Activated T-cell treated with anti-CD3 and anti-CD28 coated beads, Interleukin-2, amount 50 U/mL, for 4 hours (primary cell): ENCODE measurements around the gene ELMO1. TPM values are rescaled to one million over a fixed set of nuclear protein-coding genes. Genes with fewer than 3 reads are reported as not detected.
A peak's percentile ranks its signal among the peaks of the same experiment; 100 is the strongest.

Experiments
- ATAC-seq, 2 donors: fragments of 200-7000 bp; cut with Tn5 transposase; one replicate each; pipeline ENCODE4 v1.10.0; 2021
- DNase-seq: peaks from one replicate; pipeline ENCODE4 v3.0.0-alpha.2; 2020
- H3K27me3 Mint-ChIP-seq: one replicate; pipeline ENCODE4 v1.8.0; 2021; ENCODE audit warnings: low read depth, mixed read lengths
- H3K36me3 Mint-ChIP-seq: one replicate; pipeline ENCODE4 v1.8.0; 2022; ENCODE audit warnings: mixed read lengths; ENCODE audit not compliant: insufficient read depth
- H3K4me1 Mint-ChIP-seq: one replicate; pipeline ENCODE4 v1.8.0; 2021; ENCODE audit warnings: low read depth, mixed read lengths
- H3K4me3 Mint-ChIP-seq: one replicate; pipeline ENCODE4 v1.8.0; 2021; ENCODE audit warnings: mild to moderate bottlenecking, moderate library complexity, mixed read lengths
- H3K9me3 Mint-ChIP-seq: one replicate; pipeline ENCODE4 v1.8.0; 2021; ENCODE audit warnings: mixed read lengths
- total RNA-seq, 3 donors: library from RNA; stranded (reverse); gene quantifications; one replicate each; pipeline ENCODE4 v1.2.1, GENCODE V29; 2021

ELMO1 gene
- total RNA-seq, 3 donors from 2014 or later, result 117 to 137 (median 118) TPM

GRCh38 chr7:37107047-37107750 is 341.5 kb downstream of the ELMO1 start:
- peaks cover 44% of the 10 kb centered on the region for H3K36me3 Mint-ChIP-seq
- peaks cover 40% of the 10 kb centered on the region for H3K4me1 Mint-ChIP-seq
- ATAC-seq (no peak), DNase-seq (no peak)
- no peaks in the 10 kb centered on the region for H3K9me3 Mint-ChIP-seq
- no peaks in the 10 kb centered on the region for H3K27me3 Mint-ChIP-seq
- H3K4me3 Mint-ChIP-seq, result no peak overlapping the region

GRCh38 chr7:37105762-37106161 is 342.9 kb downstream of the ELMO1 start:
- no peak for DNase-seq
- peaks cover 48% of the 10 kb centered on the region for H3K4me1 Mint-ChIP-seq
- H3K4me3 Mint-ChIP-seq, result no peak overlapping the region
- no peak for ATAC-seq
- H3K36me3 Mint-ChIP-seq, result peaks cover 39% of the 10 kb centered on the region
- no peaks in the 10 kb centered on the region for H3K9me3 Mint-ChIP-seq
- no peaks in the 10 kb centered on the region for H3K27me3 Mint-ChIP-seq

GRCh38 chr7:37104822-37105518 is 343.7 kb downstream of the ELMO1 start:
- Mint-ChIP-seq H3K4me3 (no peak overlapping the region), H3K4me1 (peaks cover 52% of the 10 kb centered on the region), H3K27me3 (no peaks in the 10 kb centered on the region), H3K9me3 (no peaks in the 10 kb centered on the region), H3K36me3 (peaks cover 46% of the 10 kb centered on the region)
- ATAC-seq (no peak), DNase-seq (no peak)

GRCh38 chr7:37102518-37103137 is 346.0 kb downstream of the ELMO1 start:
- Mint-ChIP-seq H3K27me3 (no peaks in the 10 kb centered on the region), H3K4me1 (peaks cover 45% of the 10 kb centered on the region), H3K9me3 (no peaks in the 10 kb centered on the region), H3K36me3 (peaks cover 48% of the 10 kb centered on the region), H3K4me3 (no peak overlapping the region)
- DNase-seq, result no peak
- no peak for ATAC-seq

- Mint-ChIP-seq H3K27me3 (no peaks in the 10 kb centered on the region), H3K36me3 (peaks cover 50% of the 10 kb centered on the region), H3K9me3 (no peaks in the 10 kb centered on the region), H3K4me3 (no peak overlapping the region), H3K4me1 (peaks cover 40% of the 10 kb centered on the region)
- DNase-seq, result no peak
- ATAC-seq, result peak in 1 of 2 donors; percentile 34
Measured at GRCh38 chr7:37100735-37101331, 347.8 kb downstream of the ELMO1 start.

- peaks cover 40% of the 10 kb centered on the region for H3K4me1 Mint-ChIP-seq
- H3K4me3 Mint-ChIP-seq, result no peak overlapping the region
- H3K36me3 Mint-ChIP-seq, result peaks cover 66% of the 10 kb centered on the region
- DNase-seq (no peak), ATAC-seq (no peak)
- H3K27me3 Mint-ChIP-seq, result no peaks in the 10 kb centered on the region
- H3K9me3 Mint-ChIP-seq, result no peaks in the 10 kb centered on the region
Measured at GRCh38 chr7:37098762-37099161, 349.9 kb downstream of the ELMO1 start.

- Mint-ChIP-seq H3K4me1 (peaks cover 37% of the 10 kb centered on the region), H3K27me3 (no peaks in the 10 kb centered on the region), H3K4me3 (no peak overlapping the region), H3K36me3 (peaks cover 72% of the 10 kb centered on the region), H3K9me3 (no peaks in the 10 kb centered on the region)
- ATAC-seq (peak; percentile 35 to 46), DNase-seq (no peak)
Measured at GRCh38 chr7:37097983-37098382, 350.7 kb downstream of the ELMO1 start.

- ATAC-seq (no peak), DNase-seq (no peak)
- H3K36me3 Mint-ChIP-seq, result peaks cover 72% of the 10 kb centered on the region
- no peaks in the 10 kb centered on the region for H3K27me3 Mint-ChIP-seq
- H3K9me3 Mint-ChIP-seq, result no peaks in the 10 kb centered on the region
- H3K4me1 Mint-ChIP-seq, result peaks cover 32% of the 10 kb centered on the region
- H3K4me3 Mint-ChIP-seq, result no peak overlapping the region
Measured at GRCh38 chr7:37097276-37097675, 351.4 kb downstream of the ELMO1 start.

GRCh38 chr7:37096341-37096740 is 352.3 kb downstream of the ELMO1 start:
- H3K36me3 Mint-ChIP-seq, result peaks cover 75% of the 10 kb centered on the region
- H3K4me1 Mint-ChIP-seq, result peaks cover 24% of the 10 kb centered on the region
- H3K9me3 Mint-ChIP-seq, result peaks cover 3% of the 10 kb centered on the region
- DNase-seq, result no peak
- no peak overlapping the region for H3K4me3 Mint-ChIP-seq
- no peaks in the 10 kb centered on the region for H3K27me3 Mint-ChIP-seq
- ATAC-seq, result no peak

- H3K27me3 Mint-ChIP-seq, result no peaks in the 10 kb centered on the region
- H3K9me3 Mint-ChIP-seq, result peaks cover 3% of the 10 kb centered on the region
- no peak overlapping the region for H3K4me3 Mint-ChIP-seq
- no peak for ATAC-seq
- no peak for DNase-seq
- peaks cover 13% of the 10 kb centered on the region for H3K4me1 Mint-ChIP-seq
- peaks cover 73% of the 10 kb centered on the region for H3K36me3 Mint-ChIP-seq
Measured at GRCh38 chr7:37095122-37095521, 353.5 kb downstream of the ELMO1 start.

GRCh38 chr7:37093257-37093656 is 355.4 kb downstream of the ELMO1 start:
- no peaks in the 10 kb centered on the region for H3K27me3 Mint-ChIP-seq
- peaks cover 69% of the 10 kb centered on the region for H3K36me3 Mint-ChIP-seq
- H3K4me3 Mint-ChIP-seq, result no peak overlapping the region
- H3K4me1 Mint-ChIP-seq, result peaks cover 13% of the 10 kb centered on the region
- DNase-seq (no peak), ATAC-seq (no peak)
- peaks cover 3% of the 10 kb centered on the region for H3K9me3 Mint-ChIP-seq

- no peak for ATAC-seq
- Mint-ChIP-seq H3K27me3 (no peaks in the 10 kb centered on the region), H3K4me3 (no peak overlapping the region), H3K9me3 (peaks cover 3% of the 10 kb centered on the region), H3K4me1 (peaks cover 10% of the 10 kb centered on the region), H3K36me3 (peaks cover 65% of the 10 kb centered on the region)
- DNase-seq, result no peak
Measured at GRCh38 chr7:37092548-37092947, 356.1 kb downstream of the ELMO1 start.

GRCh38 chr7:37089972-37090371 is 358.7 kb downstream of the ELMO1 start:
- Mint-ChIP-seq H3K9me3 (peaks cover 3% of the 10 kb centered on the region), H3K4me3 (no peak overlapping the region), H3K36me3 (peaks cover 56% of the 10 kb centered on the region), H3K27me3 (no peaks in the 10 kb centered on the region), H3K4me1 (peaks cover 16% of the 10 kb centered on the region)
- DNase-seq (no peak), ATAC-seq (no peak)

- DNase-seq (no peak), ATAC-seq (no peak)
- Mint-ChIP-seq H3K9me3 (no peaks in the 10 kb centered on the region), H3K4me1 (peaks cover 28% of the 10 kb centered on the region), H3K4me3 (no peak overlapping the region), H3K36me3 (peaks cover 49% of the 10 kb centered on the region), H3K27me3 (no peaks in the 10 kb centered on the region)
Measured at GRCh38 chr7:37085600-37085999, 363.1 kb downstream of the ELMO1 start.
